NT2/D1 (cell line): ENCODE data around the gene THBD.

Experiments used
- DNase-seq: peaks from one replicate; pipeline ENCODE4 v3.0.0-alpha.2; 2011; ENCODE audit warnings: low read depth, low spot score
- H3K27me3 ChIP-seq: 2 replicates; pipeline ENCODE4 v1.6.0; 2011; ENCODE audit warnings: mild to moderate bottlenecking; ENCODE audit not compliant: insufficient read length, insufficient read depth
- H3K36me3 ChIP-seq: 2 replicates; pipeline ENCODE4 v1.6.1; 2011; ENCODE audit warnings: mild to moderate bottlenecking, low read length, mixed read lengths; ENCODE audit not compliant: insufficient read depth, insufficient read length
- H3K4me1 ChIP-seq: 2 replicates; pipeline ENCODE4 v1.5.1; 2011; ENCODE audit not compliant: insufficient read depth, insufficient read length
- H3K4me3 ChIP-seq: 2 replicates; pipeline ENCODE4 v1.5.1; 2011; ENCODE audit warnings: low read depth; ENCODE audit not compliant: insufficient read length
- H3K9ac ChIP-seq: 2 replicates; pipeline ENCODE4 v1.6.0; 2011; ENCODE audit warnings: low read depth; ENCODE audit not compliant: insufficient read length
- H3K9me3 ChIP-seq: 2 replicates; pipeline ENCODE4 v1.5.1; 2011; ENCODE audit warnings: mild to moderate bottlenecking, low read length; ENCODE audit not compliant: insufficient read depth
- SUZ12 ChIP-seq: IDR thresholded peaks from 2 replicates; pipeline ENCODE4 v1.6.1; 2011; ENCODE audit not compliant: insufficient read length, insufficient read depth; ENCODE audit errors: extremely low read depth
- YY1 ChIP-seq: IDR thresholded peaks from 2 replicates; pipeline ENCODE4 v1.6.1; 2011; ENCODE audit not compliant: insufficient read length, insufficient read depth
- ZNF274 ChIP-seq: IDR thresholded peaks from 2 replicates; pipeline ENCODE4 v1.6.1; 2011; ENCODE audit warnings: mild to moderate bottlenecking, low read depth, low read length

THBD gene

GRCh38 chr20:23047738-23048214 is 1.7 kb downstream of the THBD start:
- H3K27me3 ChIP-seq, result peaks cover 57% of the 10 kb centered on the region
- no peak for TF ChIP-seq ZNF274
- no peak for TF ChIP-seq SUZ12
- no peak for TF ChIP-seq YY1
- H3K4me1 ChIP-seq, result peaks cover 4% of the 10 kb centered on the region
- no peak overlapping the region for H3K4me3 ChIP-seq
- H3K9me3 ChIP-seq, result no peaks in the 10 kb centered on the region
- H3K36me3 ChIP-seq, result no peaks in the 10 kb centered on the region
- H3K9ac ChIP-seq, result no peak overlapping the region
- no peak for DNase-seq

GRCh38 chr20:23047001-23047737 is 2.3 kb downstream of the THBD start:
- TF ChIP-seq YY1 (no peak), SUZ12 (no peak), ZNF274 (no peak)
- H3K36me3 ChIP-seq, result no peaks in the 10 kb centered on the region
- H3K27me3 ChIP-seq, result peaks cover 51% of the 10 kb centered on the region
- H3K9me3 ChIP-seq, result no peaks in the 10 kb centered on the region
- no peak overlapping the region for H3K9ac ChIP-seq
- peaks cover 4% of the 10 kb centered on the region for H3K4me1 ChIP-seq
- no peak for DNase-seq
- H3K4me3 ChIP-seq, result no peak overlapping the region

GRCh38 chr20:23046431-23046830 is 3.0 kb downstream of the THBD start:
- H3K4me3 ChIP-seq, result no peak overlapping the region
- H3K4me1 ChIP-seq, result peaks cover 4% of the 10 kb centered on the region
- TF ChIP-seq ZNF274 (no peak), YY1 (no peak), SUZ12 (no peak)
- no peak for DNase-seq
- no peaks in the 10 kb centered on the region for H3K36me3 ChIP-seq
- no peaks in the 10 kb centered on the region for H3K9me3 ChIP-seq
- peaks cover 44% of the 10 kb centered on the region for H3K27me3 ChIP-seq
- no peak overlapping the region for H3K9ac ChIP-seq

GRCh38 chr20:23043376-23043775 is 6.1 kb downstream of the THBD start:
- Histone ChIP-seq H3K9ac (no peak overlapping the region), H3K9me3 (no peaks in the 10 kb centered on the region), H3K27me3 (peaks cover 28% of the 10 kb centered on the region), H3K4me1 (peaks cover 4% of the 10 kb centered on the region), H3K4me3 (no peak overlapping the region), H3K36me3 (no peaks in the 10 kb centered on the region)
- no peak for DNase-seq
- no peak for TF ChIP-seq YY1
- TF ChIP-seq SUZ12, result no peak
- TF ChIP-seq ZNF274, result no peak

GRCh38 chr20:23042270-23042669 is 7.2 kb downstream of the THBD start:
- TF ChIP-seq SUZ12 (no peak), ZNF274 (no peak), YY1 (no peak)
- no peak for DNase-seq
- Histone ChIP-seq H3K4me1 (no peaks in the 10 kb centered on the region), H3K9ac (no peak overlapping the region), H3K36me3 (no peaks in the 10 kb centered on the region), H3K9me3 (no peaks in the 10 kb centered on the region), H3K27me3 (peaks cover 28% of the 10 kb centered on the region), H3K4me3 (no peak overlapping the region)

- no peak for DNase-seq
- Histone ChIP-seq H3K27me3 (peaks cover 42% of the 10 kb centered on the region), H3K9me3 (no peaks in the 10 kb centered on the region), H3K9ac (no peak overlapping the region), H3K36me3 (no peaks in the 10 kb centered on the region), H3K4me1 (no peaks in the 10 kb centered on the region), H3K4me3 (no peak overlapping the region)
- TF ChIP-seq YY1 (no peak), ZNF274 (no peak), SUZ12 (no peak)
These were observed 9.5 kb downstream of the THBD start for GRCh38 chr20:23039885-23040508.

- Histone ChIP-seq H3K36me3 (no peaks in the 10 kb centered on the region), H3K9me3 (no peaks in the 10 kb centered on the region), H3K27me3 (peaks cover 48% of the 10 kb centered on the region), H3K4me3 (no peak overlapping the region), H3K9ac (no peak overlapping the region), H3K4me1 (no peaks in the 10 kb centered on the region)
- DNase-seq, result no peak
- no peak for TF ChIP-seq ZNF274
- no peak for TF ChIP-seq YY1
- TF ChIP-seq SUZ12, result no peak
These were observed 10.2 kb downstream of the THBD start for GRCh38 chr20:23039136-23039875.
